Endothelial cell of hepatic sinusoid (primary cell): Measurements from ENCODE around the gene CD74.

Experiments
- in situ Hi-C: cut with HindIII; loops from 2 replicates; pipeline ENCODE4 v1.10.0; 2017; ENCODE audit warnings: low sequenced_read_pairs

Gene CD74

DNA sequence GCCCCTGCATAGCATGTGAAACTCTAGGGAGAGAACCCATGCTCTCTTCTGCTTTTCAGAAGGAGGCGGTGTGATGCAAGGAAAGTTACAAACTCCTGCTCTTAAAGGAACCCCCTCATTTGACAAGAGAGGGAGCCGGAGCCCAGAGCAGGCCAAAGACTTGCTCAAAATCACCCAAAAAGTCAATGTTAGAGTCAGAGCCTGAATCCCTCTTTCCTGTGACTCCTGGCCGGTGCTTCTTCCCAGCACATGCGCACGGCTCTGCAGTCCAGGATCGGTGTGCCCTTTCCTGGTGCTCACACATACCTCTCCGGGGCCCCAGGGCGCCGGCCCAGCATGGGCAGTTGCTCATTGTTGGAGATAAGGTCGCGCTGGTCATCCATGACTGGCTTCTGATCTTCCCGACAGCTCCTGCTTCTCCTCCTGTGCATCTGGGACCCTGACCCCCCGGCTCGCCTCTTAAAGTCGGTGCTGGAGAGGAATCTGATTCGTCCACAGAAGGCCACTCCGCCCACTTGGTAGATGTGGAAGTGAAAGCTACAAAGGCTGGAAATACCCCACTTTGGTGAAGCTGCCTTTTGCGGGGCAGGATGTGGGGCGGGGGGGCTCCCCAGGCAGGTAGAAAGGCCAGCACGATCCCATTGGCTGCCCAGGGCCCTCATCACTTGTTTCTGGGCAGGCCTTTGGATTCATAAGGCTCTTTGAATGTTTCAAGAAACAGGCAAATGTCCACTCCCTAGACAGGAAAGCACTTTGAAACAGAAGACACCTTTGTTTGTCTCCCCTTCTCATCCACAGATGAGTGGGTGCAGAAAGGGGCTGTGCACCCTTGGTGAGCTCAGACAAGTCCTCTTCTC is at the start of gene CD74:
TSS of gene CD74 (minus strand) at position 592 of the 857 bp plus-strand sequence. CDS start at position 431, 161 bp downstream.
- in situ Hi-C loops: no loop called here

DNA sequence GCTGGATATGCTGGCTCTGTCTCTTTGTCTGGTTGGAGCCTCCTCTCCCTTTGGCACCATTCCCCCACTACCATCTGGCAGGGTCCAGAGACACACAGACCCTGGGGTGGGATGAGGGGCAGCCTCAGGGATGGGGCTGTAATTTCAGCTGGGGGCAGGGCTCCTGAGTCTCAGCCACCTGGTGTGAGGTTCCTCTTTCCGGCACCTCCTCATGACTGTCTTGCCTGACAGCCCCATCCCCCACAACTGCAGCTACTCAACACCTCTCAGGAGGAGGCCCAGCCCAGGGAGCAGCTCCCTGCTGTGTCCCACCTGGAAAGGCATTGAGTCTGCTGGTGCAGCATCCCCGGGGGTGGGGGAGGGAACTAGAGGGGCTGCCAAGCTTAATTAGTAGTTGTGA is 48.5 kb upstream of the CD74 start:
- in situ Hi-C loops: loop anchor here (5.0 to 25.0 kb wide), 4 partner anchors 46 to 201 kb away; partner anchors contain the start of genes MYOZ3 and NDST1

DNA sequence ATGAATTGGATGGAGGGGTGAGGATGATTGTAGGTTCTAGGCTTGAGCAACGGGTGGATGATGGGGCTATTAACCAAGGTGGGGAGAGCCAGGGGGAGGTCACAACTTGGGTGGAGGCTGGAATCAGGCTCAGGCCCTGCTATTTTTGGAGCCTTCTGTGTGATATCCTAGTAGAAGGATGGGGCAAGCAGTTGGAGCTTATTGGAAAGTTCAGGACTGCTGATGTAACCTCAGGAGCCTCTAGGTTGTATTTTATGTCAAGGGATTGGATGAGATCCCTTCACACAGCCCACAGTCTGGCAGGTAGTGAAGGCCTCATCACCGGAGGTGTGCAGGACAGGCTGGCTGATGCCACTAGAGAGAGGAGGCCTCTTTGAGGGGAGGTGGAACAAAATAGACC is 48.1 kb upstream of the CD74 start:
- in situ Hi-C loops: loop anchor here (5.0 to 25.0 kb wide), 4 partner anchors 47 to 202 kb away; partner anchors contain the start of genes MYOZ3 and NDST1

DNA sequence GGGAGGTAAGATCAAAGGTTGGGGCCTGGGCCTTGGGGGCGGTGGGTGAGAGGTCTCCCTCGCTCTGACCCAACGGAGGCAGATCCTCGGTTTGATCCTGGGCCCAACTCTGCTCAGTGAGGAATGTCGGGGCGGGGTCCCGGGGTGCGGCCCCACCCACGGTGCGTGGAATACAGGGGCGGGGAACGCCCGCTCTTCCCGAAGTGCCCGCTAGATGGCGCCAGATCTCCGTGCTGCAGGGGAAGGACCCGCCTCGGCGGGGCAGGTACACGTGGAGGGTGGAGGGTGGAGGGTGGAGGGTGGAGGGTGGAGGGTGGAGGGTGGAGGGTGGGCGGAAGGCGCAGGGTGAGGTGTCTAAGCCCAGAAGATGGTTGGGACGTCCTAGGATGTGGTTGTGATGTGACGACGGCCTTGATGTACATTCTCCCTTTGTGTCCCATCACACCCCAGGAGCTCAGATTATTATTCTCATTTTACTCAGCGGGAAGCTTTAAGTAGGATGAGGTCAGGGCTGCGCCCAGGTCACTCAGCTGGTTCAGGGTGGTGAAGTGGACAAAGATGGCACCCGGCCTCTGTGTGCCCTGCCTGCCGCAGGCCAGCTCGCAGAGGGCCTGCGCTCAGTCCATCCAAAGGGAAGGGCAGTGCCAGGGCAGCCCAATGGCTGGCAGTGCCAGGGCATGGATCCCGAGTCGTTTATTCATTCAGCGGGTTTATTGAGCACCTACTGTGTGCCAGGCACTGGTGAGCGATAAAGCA is 46.3 kb upstream of the CD74 start:
- in situ Hi-C loops: loop anchor here (25.0 kb wide), 1 partner anchor 203 kb away; the partner anchor contains the start of gene MYOZ3

DNA sequence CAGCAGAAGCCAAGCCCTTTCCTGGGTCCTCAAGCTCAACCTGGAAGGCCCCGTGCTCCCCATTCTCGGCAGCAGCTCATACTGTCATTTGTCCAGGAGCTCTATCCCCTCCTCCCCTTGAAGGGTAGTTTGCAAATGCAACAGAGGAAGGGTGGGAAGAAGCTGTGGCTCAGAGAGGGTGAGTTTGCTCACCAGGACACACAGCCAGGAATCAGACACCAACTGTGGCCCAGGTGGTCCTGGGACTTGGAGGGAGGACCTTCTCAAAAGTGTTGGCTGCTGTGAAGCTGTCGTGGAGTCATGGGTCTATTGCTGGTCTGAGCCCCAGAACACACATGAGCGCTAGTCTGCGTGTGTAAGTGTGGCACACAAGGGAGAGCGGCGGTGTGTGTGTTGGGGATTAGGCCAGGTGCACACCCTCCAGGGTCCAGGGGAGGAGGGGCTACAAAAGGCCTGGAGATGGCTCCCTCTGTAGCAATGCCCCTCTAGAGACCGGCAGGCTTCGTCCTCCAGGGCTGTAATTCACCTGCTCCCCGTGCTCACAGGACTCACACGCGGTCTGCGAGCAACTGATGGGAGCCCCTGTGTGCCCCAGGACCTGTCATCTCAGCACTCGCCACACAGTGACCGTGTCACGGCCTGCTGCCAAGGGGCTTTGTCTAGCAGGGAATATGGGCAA is 45.0 kb upstream of the CD74 start:
- in situ Hi-C loops: loop anchor here (25.0 kb wide), 1 partner anchor 205 kb away; the partner anchor contains the start of gene MYOZ3

DNA sequence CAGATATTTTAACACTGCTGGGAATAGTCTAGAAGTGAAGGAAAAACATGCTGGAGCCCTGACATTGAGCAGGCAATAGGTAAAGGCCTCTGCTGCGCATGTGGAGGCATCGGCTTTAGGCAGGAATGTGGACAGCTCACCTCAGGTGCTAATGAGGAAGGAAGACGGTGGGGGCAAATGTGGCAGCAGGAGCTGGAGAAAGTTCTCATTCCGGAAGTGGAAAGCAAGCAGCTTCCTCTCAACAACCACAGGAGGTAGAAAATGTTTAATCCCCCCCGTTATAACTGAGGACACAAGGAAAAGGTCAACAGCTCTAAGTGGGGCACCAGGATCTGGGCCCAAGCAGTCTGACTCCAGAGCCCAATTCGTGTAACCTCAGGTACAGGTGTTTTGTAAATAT is 44.4 kb upstream of the CD74 start:
- in situ Hi-C loops: loop anchor here (25.0 kb wide), 1 partner anchor 205 kb away; the partner anchor contains the start of gene MYOZ3

DNA sequence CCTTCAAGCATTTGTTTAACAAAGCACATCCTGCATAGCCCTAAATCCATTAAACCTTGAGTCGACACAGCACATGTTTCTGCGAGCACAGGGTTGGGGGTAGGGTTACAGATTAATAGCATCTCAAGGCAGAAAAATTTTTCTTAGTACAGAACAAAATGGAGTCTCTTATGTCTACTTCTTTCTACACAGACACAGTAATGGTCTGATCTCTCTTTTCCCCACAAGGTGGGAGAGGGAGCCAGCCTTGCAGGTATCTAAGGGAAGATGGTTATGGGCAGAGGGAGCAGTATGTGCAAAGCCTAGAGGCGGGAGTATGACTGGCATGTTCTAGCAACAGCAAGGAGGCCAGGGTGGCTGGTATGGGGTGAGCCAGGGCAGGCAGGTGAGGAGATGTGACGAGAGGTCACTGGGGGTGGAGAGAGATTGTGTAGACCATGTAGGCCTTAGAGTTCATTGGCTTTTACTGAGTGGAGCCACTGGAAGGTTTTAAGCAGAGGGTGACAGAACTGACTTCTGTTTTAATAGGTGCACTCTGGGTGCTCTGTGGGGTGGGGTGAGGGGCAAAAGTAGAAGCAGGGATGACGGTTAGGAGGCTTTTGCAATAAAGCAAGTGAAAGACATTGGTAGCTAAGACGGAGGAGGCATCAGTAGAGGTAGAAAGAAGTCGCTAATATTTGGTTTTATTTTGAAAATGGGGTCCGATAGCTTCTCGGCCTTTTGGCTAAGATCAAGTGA is 42.0 kb upstream of the CD74 start:
- in situ Hi-C loops: loop anchor here (5.0 to 25.0 kb wide), 2 partner anchors 52 to 208 kb away; partner anchors contain the start of gene MYOZ3

DNA sequence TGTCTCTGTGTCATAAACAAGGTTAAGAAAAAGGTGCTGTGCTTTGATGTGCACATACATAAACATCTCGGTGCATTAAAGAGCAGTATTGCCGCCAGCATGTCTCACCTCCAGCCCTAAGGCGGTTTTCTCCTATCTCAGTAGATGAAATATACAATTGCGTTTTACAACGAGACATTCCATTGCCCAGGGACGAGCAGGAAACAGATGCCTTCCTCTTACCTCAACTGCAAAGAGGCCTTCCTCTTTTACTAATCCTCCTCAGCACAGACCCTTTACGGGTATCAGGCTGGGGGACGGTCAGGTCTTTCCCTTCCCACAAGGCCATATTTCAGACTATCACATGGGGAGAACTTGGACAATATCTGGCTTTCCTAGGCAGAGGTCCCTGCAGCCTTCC is 41.3 kb upstream of the CD74 start:
- in situ Hi-C loops: loop anchor here (5.0 to 25.0 kb wide), 2 partner anchors 52 to 208 kb away; partner anchors contain the start of gene MYOZ3

DNA sequence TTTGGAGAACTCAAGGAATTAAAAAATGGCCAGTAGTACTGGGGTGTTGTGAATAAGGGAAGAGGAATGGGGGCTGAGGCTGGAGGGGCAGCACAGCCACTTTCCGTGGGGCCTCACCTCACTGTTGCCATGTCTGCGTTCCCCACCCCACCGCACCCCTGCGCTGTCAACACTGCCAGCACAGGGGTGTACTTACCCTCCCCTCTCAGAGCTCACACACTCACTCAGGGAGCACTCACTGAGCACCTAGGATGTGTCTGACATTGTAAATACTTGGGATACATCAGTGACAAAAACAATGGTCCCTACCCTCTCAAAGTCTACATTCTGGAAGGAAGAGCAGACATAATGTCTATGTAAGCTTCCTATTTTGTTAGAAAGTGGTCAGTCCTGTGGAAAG is 40.2 kb upstream of the CD74 start:
- in situ Hi-C loops: loop anchor here (5.0 to 25.0 kb wide), 2 partner anchors 51 to 209 kb away; partner anchors contain the start of gene MYOZ3

DNA sequence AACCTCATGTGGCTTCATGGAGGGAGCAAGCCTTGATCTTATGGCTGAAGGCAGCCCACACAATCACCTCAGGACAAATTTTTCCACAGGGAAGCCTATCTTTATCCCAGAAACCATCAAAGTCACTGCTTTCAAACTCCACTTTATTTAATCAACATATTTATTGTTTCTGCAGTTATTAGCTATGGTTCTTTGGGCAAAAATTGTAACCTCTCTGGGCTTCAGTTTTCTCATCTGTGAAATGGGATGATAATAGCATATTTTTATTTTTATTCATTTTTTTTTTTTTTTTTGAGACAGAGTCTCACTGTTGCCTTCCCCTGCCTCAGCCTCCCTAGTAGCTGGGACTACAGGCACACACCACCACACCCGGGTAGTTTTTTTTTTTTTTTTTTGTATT is 38.9 kb upstream of the CD74 start:
- in situ Hi-C loops: loop anchor here (5.0 to 25.0 kb wide), 2 partner anchors 49 to 211 kb away; partner anchors contain the start of gene MYOZ3

DNA sequence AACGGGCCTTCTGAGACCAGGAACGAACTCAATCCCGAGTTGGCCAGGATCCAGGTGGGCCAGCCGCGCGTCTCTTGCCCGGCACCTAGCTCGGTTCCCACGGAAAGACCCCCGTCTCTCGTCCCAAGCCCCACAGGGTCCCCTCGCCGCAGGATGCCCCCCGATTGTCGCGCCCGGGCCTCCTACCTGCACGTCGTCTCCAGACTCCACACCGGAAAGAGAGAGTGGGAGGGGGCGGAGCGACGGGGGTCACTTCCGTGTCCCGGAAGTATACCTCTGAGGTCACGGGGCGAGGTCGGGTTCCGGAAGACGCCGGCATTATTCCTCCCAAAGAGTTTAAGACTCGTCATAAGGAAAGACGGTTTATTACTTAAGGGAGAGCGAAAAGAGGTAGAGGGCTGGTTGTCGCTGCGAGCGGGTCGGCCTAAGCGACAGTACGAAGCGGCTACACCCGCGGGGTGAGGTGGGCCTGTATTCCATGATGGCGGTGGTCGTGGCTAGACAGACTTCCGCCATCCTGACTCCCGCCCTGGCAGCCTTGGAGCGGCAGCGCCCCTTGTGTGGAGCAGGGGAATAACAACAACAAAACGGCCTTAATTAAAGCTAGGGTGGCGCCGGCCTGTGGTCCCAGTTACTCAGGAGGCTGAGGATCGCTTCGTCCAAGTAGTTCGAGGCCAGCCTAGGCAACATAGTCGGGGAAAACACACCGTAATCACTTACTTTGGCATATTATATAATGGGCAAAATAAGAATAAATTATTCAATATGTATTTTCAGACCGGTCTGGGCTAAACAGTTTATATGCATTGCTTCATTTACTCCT is 37.0 kb upstream of the CD74 start, which contains the start of gene RPS14:
TSS of gene RPS14 (minus strand) at position 223 of the 823 bp plus-strand sequence. CDS start 2,006 bp downstream, outside the sequence.
- in situ Hi-C loops: loop anchor here (5.0 to 25.0 kb wide), 2 partner anchors 47 to 213 kb away; partner anchors contain the start of gene MYOZ3

DNA sequence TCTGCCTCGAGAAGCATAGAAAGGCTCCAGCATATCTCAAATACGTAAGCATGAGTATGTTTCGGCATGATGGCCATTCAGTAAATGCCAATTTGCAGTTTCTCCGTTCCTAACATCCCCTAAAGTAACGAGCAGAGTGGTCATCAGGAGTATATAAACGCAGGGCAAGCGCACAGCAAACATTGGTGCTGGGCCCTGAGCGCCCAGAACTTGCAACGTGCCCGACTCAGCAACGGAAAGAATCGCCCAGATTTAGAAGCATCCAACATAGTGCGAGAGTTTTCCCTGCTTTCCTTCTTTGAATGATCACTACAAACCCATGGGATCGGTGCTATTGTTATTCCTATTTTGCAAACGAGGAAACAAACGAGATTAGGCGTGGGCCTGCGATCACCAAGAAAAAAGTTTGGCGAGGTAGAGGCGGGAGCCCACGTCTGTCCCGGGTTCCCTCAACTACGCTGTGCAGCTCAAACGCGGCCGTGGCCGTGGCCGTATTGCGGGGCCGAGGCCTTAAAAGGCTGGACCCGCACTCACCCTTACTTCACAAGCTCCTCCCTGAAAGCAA is 36.3 kb upstream of the CD74 start:
- in situ Hi-C loops: no loop called here

DNA sequence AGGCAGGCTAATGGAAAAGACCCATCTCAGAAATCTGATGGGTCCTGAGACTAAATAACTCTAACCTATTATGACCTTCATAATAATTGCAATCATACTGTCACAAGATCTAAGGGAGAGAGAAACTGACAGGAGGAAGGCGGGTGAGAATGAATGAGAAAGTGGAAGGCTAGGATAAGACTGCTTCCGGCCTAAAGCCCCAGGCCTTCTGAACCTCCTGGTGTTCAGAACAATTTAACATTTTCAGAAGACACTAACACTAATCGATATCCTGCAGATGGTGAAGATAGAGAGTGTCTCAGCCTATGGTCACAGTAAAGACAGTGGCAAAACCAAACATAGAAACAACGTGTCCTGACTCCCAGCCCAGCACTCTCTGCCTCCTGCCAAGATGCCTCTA is 35.6 kb upstream of the CD74 start:
- in situ Hi-C loops: no loop called here

DNA sequence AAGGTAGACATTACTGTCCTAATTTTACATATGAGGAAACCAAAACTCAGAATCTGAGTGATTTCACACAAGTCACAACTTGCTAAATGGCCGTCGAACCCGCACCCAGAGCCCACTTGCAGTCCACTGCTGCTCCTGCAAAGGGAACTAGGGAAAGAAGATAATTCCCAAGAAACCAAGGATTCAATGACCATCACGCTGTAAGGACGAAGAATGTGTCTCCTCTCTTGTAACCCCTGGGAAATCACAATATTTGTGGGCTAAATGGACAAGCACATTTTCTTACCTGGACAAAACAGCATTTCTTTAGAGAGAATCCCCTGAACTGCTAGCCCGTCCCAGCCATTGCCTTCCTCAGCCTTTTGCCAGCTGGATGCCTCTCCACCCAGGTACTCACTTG is 34.5 kb upstream of the CD74 start:
- in situ Hi-C loops: no loop called here

DNA sequence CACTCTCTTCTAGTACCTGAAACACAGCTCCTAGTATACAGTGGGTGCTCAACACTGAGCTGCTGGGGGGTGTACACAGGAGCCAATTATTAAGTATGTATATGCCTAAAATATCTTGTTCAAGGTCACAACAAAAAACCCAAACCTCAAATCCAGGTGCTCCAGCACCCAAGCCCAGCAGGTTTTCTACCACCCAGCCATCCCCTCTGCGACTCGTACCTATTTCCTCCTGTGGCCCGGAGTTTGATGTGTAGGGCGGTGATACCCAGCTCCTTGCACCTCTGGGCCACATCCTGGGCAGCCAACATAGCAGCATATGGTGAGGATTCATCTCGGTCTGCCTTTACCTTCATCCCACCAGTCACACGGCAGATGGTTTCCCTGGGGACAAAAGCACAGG is 33.9 kb upstream of the CD74 start:
- in situ Hi-C loops: no loop called here

DNA sequence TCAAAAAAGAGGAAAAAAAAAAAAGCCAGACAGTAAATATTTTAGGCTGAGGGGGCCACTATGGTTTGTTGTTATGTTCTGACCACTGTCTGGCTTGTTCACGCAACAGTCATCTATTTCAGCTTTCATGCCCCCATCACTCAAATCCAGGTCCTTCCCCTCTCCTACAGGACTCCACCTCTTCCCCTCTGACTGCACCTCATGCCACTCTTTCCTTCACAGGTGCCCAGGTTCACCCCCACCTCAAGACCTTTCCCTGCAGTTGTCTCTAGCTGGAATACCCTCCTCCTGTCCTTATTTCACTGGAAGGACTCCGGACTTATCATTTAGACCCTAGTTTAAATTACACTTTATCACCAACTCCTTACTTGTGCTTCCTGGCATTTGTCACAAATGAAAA is 33.4 kb upstream of the CD74 start:
- in situ Hi-C loops: no loop called here

DNA sequence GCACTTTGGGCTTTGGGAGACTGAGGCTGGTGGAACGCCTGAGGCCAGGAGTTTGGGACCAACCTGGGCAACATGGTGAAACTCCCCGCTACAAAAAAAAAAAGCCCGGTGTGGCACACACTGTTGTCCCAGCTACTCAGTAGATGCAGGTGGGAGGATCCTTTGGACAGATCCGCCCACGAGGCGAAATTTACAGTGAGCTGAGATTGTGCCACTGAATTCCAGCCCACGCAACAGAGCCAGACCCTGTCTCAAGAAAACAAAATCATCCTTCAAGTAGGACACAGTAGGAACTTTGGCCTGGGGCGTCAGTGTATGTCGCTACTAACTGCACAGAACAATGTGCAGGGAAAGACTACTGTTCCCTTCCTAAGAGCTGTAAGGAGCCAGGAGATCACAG is 32.1 kb upstream of the CD74 start:
- in situ Hi-C loops: no loop called here

DNA sequence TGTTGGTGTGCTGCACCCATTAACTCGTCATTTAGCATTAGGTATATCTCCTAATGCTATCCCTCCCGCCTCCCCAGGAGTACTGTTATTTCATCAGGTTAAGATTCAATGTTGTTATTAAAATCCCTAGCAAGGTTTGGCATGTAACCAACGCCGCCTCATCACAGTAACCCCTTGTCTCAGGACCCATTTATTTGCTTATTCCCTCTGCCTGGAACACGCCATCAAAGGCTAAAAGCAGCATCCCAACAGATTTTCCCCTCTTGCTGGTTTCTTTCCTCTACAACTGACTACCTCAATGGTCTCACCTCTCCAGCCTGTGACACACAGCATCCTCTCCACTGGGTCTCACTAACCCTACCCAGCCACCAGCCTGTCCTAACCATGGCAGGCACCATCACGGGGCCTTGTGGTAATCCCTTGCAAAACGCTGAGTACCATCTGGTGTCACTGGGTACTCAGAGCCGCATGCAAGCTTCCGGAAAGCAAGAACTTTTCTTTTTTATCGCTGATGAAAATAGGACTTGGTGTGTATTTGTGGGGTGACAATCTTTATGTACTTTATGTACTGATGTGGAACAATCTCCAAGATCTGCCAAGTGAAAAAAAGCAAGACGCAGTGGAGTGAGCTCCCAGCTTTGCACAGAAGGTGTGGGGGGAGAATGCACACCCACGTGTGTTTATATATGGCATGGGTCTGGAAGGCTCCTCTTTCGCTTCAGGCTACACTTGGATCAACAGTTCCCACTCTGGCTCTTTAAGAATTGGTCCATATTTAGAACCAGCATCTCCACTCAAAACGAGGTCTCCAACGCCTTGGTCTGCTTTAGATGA is 30.7 kb upstream of the CD74 start:
- in situ Hi-C loops: no loop called here
